Parietal lobe (tissue), 2 donors: ENCODE data around the gene CCDC117. TPM values are rescaled to one million over a fixed set of nuclear protein-coding genes. Genes with fewer than 3 reads are reported as not detected.

Experiments used
- small RNA-seq: library from RNA; depleted of rRNA; stranded (forward); fragments of <200 nt; gene quantifications from one replicate; pipeline ENCODE3, GENCODE V24; 2014; ENCODE audit warnings: low replicate concordance
- total RNA-seq: library from RNA; depleted of rRNA; stranded (reverse); fragments of >200 nt; gene quantifications from one replicate; pipeline ENCODE4 v1.2.3, GENCODE V29; 2014

Gene CCDC117, protein sequence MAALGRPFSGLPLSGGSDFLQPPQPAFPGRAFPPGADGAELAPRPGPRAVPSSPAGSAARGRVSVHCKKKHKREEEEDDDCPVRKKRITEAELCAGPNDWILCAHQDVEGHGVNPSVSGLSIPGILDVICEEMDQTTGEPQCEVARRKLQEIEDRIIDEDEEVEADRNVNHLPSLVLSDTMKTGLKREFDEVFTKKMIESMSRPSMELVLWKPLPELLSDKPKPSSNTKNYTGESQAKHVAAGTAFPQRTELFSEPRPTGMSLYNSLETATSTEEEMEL
- 20.3 TPM for total RNA-seq

GRCh38 chr22:28772633-28773460 lies at the start of gene CCDC117:
CCDC117 (plus strand) TSS chr22:28772695; CDS start chr22:28772850, 155 bp downstream.

DNA sequence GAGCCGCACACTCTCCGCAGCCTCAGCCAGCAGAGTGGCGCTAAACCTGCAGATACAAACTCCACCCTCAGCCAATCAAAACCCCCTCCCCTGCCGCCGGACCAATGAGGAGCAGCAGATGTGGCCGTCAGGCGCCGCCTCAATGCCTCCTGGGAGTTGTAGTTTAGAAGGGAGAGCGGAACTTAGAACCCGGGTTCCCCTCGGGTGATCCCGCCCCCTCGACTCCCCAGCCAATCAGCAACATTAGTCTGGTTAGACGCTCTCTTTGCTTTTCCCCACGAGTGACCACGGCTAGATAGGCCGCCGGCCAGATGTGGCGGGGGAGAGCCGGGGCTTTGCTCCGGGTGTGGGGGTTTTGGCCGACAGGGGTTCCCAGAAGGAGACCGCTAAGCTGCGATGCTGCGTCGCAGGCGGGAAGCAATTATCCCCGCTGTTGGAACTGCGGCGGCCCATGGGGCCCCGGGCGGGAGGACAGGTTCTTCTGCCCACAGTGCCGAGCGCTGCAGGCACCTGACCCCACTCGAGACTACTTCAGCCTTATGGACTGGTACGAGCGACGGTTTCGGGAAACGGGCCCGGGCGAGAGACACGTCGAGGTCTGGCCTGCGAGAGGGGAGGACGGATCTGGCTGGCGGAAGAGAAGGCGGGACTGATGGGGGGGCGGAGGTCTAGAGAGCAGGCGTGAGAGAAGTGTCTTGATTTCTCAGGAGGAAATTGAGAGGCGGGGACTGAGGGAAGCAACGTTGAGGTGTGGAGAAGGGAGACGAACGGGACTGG lies 30.5 kb upstream of the CCDC117 start, which contains the start of the genes CHEK2 and HSCB:
Gene CHEK2 (minus strand): TSS at position 36 of the 777 bp plus-strand sequence. CDS start 7,099 bp downstream, outside the sequence.
Gene HSCB (plus strand): TSS at position 255 of the 777 bp plus-strand sequence. CDS start 57 bp downstream, at position 312.

GRCh38 chr22:28800308-28801041 lies 28.0 kb downstream of the CCDC117 start, which contains the start of gene XBP1:
XBP1 (minus strand) TSS chr22:28800569.

Small RNAs within 50 kb of the gene (small RNA-seq; reads per million reads assigned to genes)
- gene Z93930.1, result not detected

Other genes starting within 250 kb of the CCDC117 start
- 243 TPM for gene TTC28, start 92.9 kb upstream of the CCDC117 start, total RNA-seq
- 4.4 TPM for gene CHEK2, start 30.9 kb upstream of the CCDC117 start, total RNA-seq
- 5.3 TPM for gene HSCB, start 30.7 kb upstream of the CCDC117 start, total RNA-seq
- 27.2 TPM for gene XBP1, start 27.9 kb downstream of the CCDC117 start, total RNA-seq
- 9.1 TPM for gene ZNRF3, start 110.9 kb downstream of the CCDC117 start, total RNA-seq